Mesenchymal stem cell (in vitro differentiated cells and primary cell): ENCODE measurements around the gene MPDZ.

Experiments
- DNase-seq: peaks from one replicate; pipeline ENCODE4 v3.0.0-alpha.2; 2013
- H2AFZ ChIP-seq: one replicate; pipeline ENCODE4 v1.6.1; 2013; ENCODE audit warnings: low read depth, mild to moderate bottlenecking, control low read depth, inconsistent platforms, low read length, moderate library complexity
- H2AK5ac ChIP-seq: 2 replicates; pipeline ENCODE4 v1.6.1; 2013; ENCODE audit warnings: low read length, moderate library complexity, mild to moderate bottlenecking, inconsistent platforms; ENCODE audit not compliant: severe bottlenecking
- H2BK120ac ChIP-seq: one replicate; pipeline ENCODE4 v1.6.1; 2013; ENCODE audit warnings: low read depth, mild to moderate bottlenecking, inconsistent platforms, low read length, moderate library complexity
- H2BK12ac ChIP-seq, 2 experiments: one replicate each; pipeline ENCODE4 v1.6.1; 2013; ENCODE audit warnings: inconsistent platforms in 2 of 2, low read length in 2 of 2, mild to moderate bottlenecking in 2 of 2, moderate library complexity in 2 of 2, control low read depth in 1 of 2
- H2BK15ac ChIP-seq: one replicate; pipeline ENCODE4 v1.6.1; 2013; ENCODE audit warnings: mild to moderate bottlenecking, low read depth, inconsistent platforms; ENCODE audit not compliant: poor library complexity, severe bottlenecking
- H2BK5ac ChIP-seq: 2 replicates; pipeline ENCODE4 v1.6.1; 2013; ENCODE audit warnings: low read depth, mild to moderate bottlenecking, low read length, control low read depth, inconsistent platforms; ENCODE audit not compliant: poor library complexity, severe bottlenecking
- H3K14ac ChIP-seq, 2 experiments: one replicate each; pipeline ENCODE4 v1.6.1; 2013; ENCODE audit warnings: inconsistent platforms in 2 of 2, low read length in 2 of 2, control low read depth in 1 of 2, mild to moderate bottlenecking in 1 of 2, moderate library complexity in 1 of 2
- H3K18ac ChIP-seq, 2 experiments: one replicate each; pipeline ENCODE4 v1.6.1; 2013; ENCODE audit warnings: inconsistent platforms in 2 of 2, low read length in 2 of 2, control low read depth in 1 of 2, low read depth in 1 of 2, mild to moderate bottlenecking in 1 of 2
- H3K23ac ChIP-seq, 2 experiments: one replicate each; pipeline ENCODE4 v1.6.1; 2013; ENCODE audit warnings: inconsistent platforms in 2 of 2, low read length in 2 of 2, mild to moderate bottlenecking in 2 of 2, moderate library complexity in 2 of 2, control low read depth in 1 of 2
- H3K27ac ChIP-seq: 2 replicates; pipeline ENCODE4 v1.5.1; 2013; ENCODE audit warnings: mild to moderate bottlenecking, moderate library complexity, low read length, control low read depth, inconsistent platforms; ENCODE audit not compliant: poor library complexity, severe bottlenecking
- H3K27me3 ChIP-seq, 2 experiments: 2 replicates each; pipeline versions ENCODE4 v1.6.1 to v1.7.0; 2013; ENCODE audit warnings: low read length in 2 of 2, mild to moderate bottlenecking in 2 of 2, moderate library complexity in 2 of 2, control low read depth in 1 of 2, inconsistent platforms in 1 of 2; ENCODE audit not compliant: control insufficient read depth in 1 of 2, insufficient read depth in 1 of 2
- H3K36me3 ChIP-seq, 2 experiments: 2 replicates each; pipeline versions ENCODE4 v1.6.1 to v1.7.0; 2013; ENCODE audit warnings: low read length in 2 of 2, control low read depth in 1 of 2, inconsistent platforms in 1 of 2, low read depth in 1 of 2, mild to moderate bottlenecking in 1 of 2; ENCODE audit not compliant: insufficient read depth in 2 of 2, control insufficient read depth in 1 of 2
- H3K4ac ChIP-seq, 2 experiments: one replicate each; pipeline ENCODE4 v1.6.1; 2013; ENCODE audit warnings: inconsistent platforms in 2 of 2, low read length in 2 of 2, mild to moderate bottlenecking in 2 of 2, moderate library complexity in 2 of 2, control low read depth in 1 of 2, low read depth in 1 of 2
- H3K4me1 ChIP-seq: 2 replicates; pipeline ENCODE4 v1.6.1; 2013; ENCODE audit warnings: low read depth, low read length, control low read depth; ENCODE audit not compliant: control insufficient read depth, insufficient read depth
- H3K4me2 ChIP-seq: 2 replicates; pipeline ENCODE4 v1.6.1; 2013; ENCODE audit warnings: low read length, mild to moderate bottlenecking, inconsistent platforms; ENCODE audit not compliant: poor library complexity, severe bottlenecking
- H3K4me3 ChIP-seq, 2 experiments: 2 replicates each; pipeline versions ENCODE4 v1.5.1 to v1.7.0; 2013; ENCODE audit warnings: low read length in 2 of 2, mild to moderate bottlenecking in 2 of 2, control low read depth in 1 of 2, low read depth in 1 of 2; ENCODE audit not compliant: insufficient read depth in 1 of 2
- H3K79me1 ChIP-seq: replicated peaks from 2 replicates; pipeline ENCODE4 v1.6.1; 2013; ENCODE audit warnings: mild to moderate bottlenecking, control low read depth, low read length, inconsistent platforms; ENCODE audit not compliant: poor library complexity, severe bottlenecking
- H3K9ac ChIP-seq: 2 replicates; pipeline ENCODE4 v1.7.0; 2013; ENCODE audit warnings: mild to moderate bottlenecking, low read length, moderate library complexity
- H3K9me3 ChIP-seq: 2 replicates; pipeline ENCODE4 v1.7.0; 2013; ENCODE audit warnings: mild to moderate bottlenecking, low read length; ENCODE audit not compliant: control insufficient read depth
- H4K8ac ChIP-seq: one replicate; pipeline ENCODE4 v1.6.1; 2013; ENCODE audit warnings: inconsistent platforms, mild to moderate bottlenecking, low read length, moderate library complexity
- H4K91ac ChIP-seq: one replicate; pipeline ENCODE4 v1.6.1; 2013; ENCODE audit warnings: mild to moderate bottlenecking, low read length, inconsistent platforms
- WGBS: methylation state at CpG from one replicate; pipeline ENCODE4 v1.1.7; 2013; ENCODE audit warnings: mixed read lengths; 5-methylcytosine and 5-hydroxymethylcytosine counted together

The MPDZ gene

DNA sequence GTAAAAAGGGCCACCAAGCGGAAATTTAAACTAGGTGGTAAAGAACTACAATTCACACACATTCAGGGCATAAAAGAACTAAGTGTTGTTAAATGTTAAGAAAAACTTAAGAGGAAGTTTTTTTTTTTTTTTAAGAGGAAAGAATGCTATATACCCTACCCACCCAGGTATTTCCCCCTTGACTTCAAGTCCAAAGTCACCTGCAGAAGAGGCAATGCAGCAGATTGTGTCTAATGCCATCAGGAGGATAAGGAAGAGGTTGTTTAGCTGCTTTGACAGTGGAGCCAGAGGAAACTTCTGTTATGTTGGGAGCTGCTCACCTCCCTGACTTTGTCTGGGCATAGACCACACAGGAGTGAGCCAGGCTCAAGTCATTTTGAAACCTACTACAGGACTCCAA is 69.2 kb downstream of the MPDZ start:
- Histone ChIP-seq H2AK5ac (no peak overlapping the region), H3K36me3 (peaks cover 0 to 20% of the 10 kb centered on the region in 2 experiments), H2BK12ac (no peak overlapping the region), H3K14ac (no peak overlapping the region), H2BK5ac (no peak overlapping the region), H2BK15ac (no peak overlapping the region), H3K4me1 (no peaks in the 10 kb centered on the region), H2BK120ac (no peak overlapping the region), H3K4me2 (no peak overlapping the region), H3K4me3 (no peak overlapping the region), H4K91ac (no peak overlapping the region), H2AFZ (no peak overlapping the region), H3K4ac (no peak overlapping the region), H4K8ac (no peak overlapping the region), H3K18ac (no peak overlapping the region), H3K23ac (no peak overlapping the region), H3K27ac (no peak overlapping the region), H3K9me3 (no peaks in the 10 kb centered on the region), H3K79me1 (peaks cover 10% of the 10 kb centered on the region), H3K27me3 (no peaks in the 10 kb centered on the region), H3K9ac (no peak overlapping the region)
- no CpG with 5 or more reads among the region's 1 CpG for whole genome bisulfite sequencing
- DNase-seq, result no peak

DNA sequence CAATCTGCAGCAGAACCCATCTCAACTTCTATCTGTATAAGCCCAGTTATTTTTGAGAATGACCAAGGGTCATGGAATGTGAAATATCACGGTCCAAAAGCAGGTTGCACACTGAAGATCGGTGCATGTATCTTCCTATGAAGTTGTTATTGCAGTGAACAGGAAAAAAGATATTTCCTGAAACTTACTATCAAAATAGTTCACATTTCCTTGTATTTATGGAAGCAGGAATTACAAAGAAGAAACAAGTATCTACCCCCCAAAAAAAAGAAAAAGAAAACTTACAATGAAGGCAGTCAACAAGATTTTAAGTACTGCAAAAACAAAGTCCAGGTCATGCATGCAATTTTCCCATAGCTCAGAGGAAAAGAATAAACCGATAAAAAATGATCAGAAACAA is 70.0 kb downstream of the MPDZ start:
- H3K4me3 ChIP-seq, result no peak overlapping the region
- no peak overlapping the region for H3K18ac ChIP-seq
- H3K9me3 ChIP-seq, result no peaks in the 10 kb centered on the region
- H3K79me1 ChIP-seq, result peaks cover 10% of the 10 kb centered on the region
- no peak overlapping the region for H3K9ac ChIP-seq
- no peak overlapping the region for H4K91ac ChIP-seq
- 75% methylated on average over 2 of the region's 3 CpGs for WGBS
- H2AFZ ChIP-seq, result no peak overlapping the region
- no peaks in the 10 kb centered on the region for H3K4me1 ChIP-seq
- no peak overlapping the region for H2BK15ac ChIP-seq
- H2BK120ac ChIP-seq, result no peak overlapping the region
- H3K23ac ChIP-seq, result no peak overlapping the region
- H3K4me2 ChIP-seq, result no peak overlapping the region
- H3K27ac ChIP-seq, result no peak overlapping the region
- H2AK5ac ChIP-seq, result no peak overlapping the region
- H2BK12ac ChIP-seq, result no peak overlapping the region
- no peak overlapping the region for H3K14ac ChIP-seq
- H4K8ac ChIP-seq, result no peak overlapping the region
- H3K36me3 ChIP-seq, result peaks cover 0 to 20% of the 10 kb centered on the region in 2 experiments
- no peak overlapping the region for H2BK5ac ChIP-seq
- no peak for DNase-seq
- H3K4ac ChIP-seq, result no peak overlapping the region
- no peaks in the 10 kb centered on the region for H3K27me3 ChIP-seq

DNA sequence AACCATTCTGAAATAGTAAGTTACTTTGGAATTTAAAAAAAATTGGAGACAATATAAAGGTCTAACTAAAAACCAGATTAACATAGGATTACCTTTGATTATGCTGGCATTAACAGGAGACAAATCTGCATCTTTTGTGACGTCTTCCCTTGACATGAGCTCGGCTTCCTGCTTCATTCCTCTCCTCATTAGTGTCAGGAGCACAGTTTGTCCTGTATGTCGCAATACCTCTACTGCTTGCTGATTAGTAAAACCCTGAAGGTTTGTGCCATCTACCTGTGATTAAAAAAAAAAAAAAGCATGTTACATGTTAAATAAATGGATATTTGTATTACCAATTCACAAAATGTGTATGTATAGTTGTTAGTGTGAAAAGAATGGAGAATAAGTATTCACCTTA is 73.7 kb downstream of the MPDZ start:
- H3K4ac ChIP-seq, result no peak overlapping the region
- peaks cover 0 to 42% of the 10 kb centered on the region in 2 experiments for H3K36me3 ChIP-seq
- H2AK5ac ChIP-seq, result no peak overlapping the region
- no peak overlapping the region for H3K4me3 ChIP-seq
- H3K4me1 ChIP-seq, result no peaks in the 10 kb centered on the region
- peaks cover 10% of the 10 kb centered on the region for H3K79me1 ChIP-seq
- H3K27ac ChIP-seq, result no peak overlapping the region
- no peaks in the 10 kb centered on the region for H3K9me3 ChIP-seq
- WGBS, result 69% methylated on average over 2 of the region's 3 CpGs
- no peak overlapping the region for H2BK5ac ChIP-seq
- H2AFZ ChIP-seq, result no peak overlapping the region
- H3K18ac ChIP-seq, result no peak overlapping the region
- no peak overlapping the region for H3K4me2 ChIP-seq
- H3K27me3 ChIP-seq, result no peaks in the 10 kb centered on the region
- H3K23ac ChIP-seq, result no peak overlapping the region
- no peak overlapping the region for H2BK15ac ChIP-seq
- H4K8ac ChIP-seq, result no peak overlapping the region
- no peak overlapping the region for H2BK120ac ChIP-seq
- no peak overlapping the region for H3K14ac ChIP-seq
- no peak overlapping the region for H2BK12ac ChIP-seq
- no peak for DNase-seq
- no peak overlapping the region for H3K9ac ChIP-seq
- no peak overlapping the region for H4K91ac ChIP-seq

DNA sequence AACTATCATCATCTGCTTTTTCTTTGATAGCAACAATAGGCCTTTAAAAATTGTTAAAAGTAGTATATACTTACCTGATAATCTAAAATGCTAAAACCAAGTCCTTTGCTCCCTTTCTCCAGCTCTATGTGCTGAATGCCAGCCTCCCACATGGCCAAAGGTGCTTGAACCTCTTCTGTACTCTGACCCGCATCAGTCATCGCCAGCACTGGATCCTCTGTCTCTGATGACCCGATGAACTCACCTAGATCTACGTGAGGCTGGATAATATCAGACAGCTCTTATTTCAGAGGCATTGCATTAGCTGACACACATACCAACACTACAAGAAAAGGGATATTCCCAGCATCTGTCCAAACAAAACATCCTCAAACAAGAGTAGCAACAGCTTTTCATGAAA is 89.5 kb downstream of the MPDZ start:
- no peak overlapping the region for H2BK120ac ChIP-seq
- no peak overlapping the region for H3K14ac ChIP-seq
- H3K27me3 ChIP-seq, result no peaks in the 10 kb centered on the region
- no peak overlapping the region for H3K27ac ChIP-seq
- H3K4me1 ChIP-seq, result peaks cover 1% of the 10 kb centered on the region
- H3K4me3 ChIP-seq, result no peak overlapping the region
- H2AFZ ChIP-seq, result no peak overlapping the region
- H3K4me2 ChIP-seq, result no peak overlapping the region
- no peak overlapping the region for H3K18ac ChIP-seq
- H4K91ac ChIP-seq, result no peak overlapping the region
- H2AK5ac ChIP-seq, result no peak overlapping the region
- no peak overlapping the region for H3K9ac ChIP-seq
- DNase-seq, result no peak
- no peak overlapping the region for H2BK12ac ChIP-seq
- H3K23ac ChIP-seq, result no peak overlapping the region
- H3K4ac ChIP-seq, result no peak overlapping the region
- no peaks in the 10 kb centered on the region for H3K9me3 ChIP-seq
- no peak overlapping the region for H4K8ac ChIP-seq
- H3K36me3 ChIP-seq, result peaks cover 9 to 72% of the 10 kb centered on the region in 2 experiments
- no peak overlapping the region for H2BK15ac ChIP-seq
- WGBS, result 85% methylated on average over 4 of the region's 4 CpGs
- H3K79me1 ChIP-seq, result no peaks in the 10 kb centered on the region
- no peak overlapping the region for H2BK5ac ChIP-seq
